ENCODE data around the gene PTPRT. TPM values are rescaled to one million over a fixed set of nuclear protein-coding genes. Genes with fewer than 3 reads are reported as not detected.

The PTPRT gene
- total RNA-seq, 1 donor from 2014 or later: not detected

- Mint-ChIP-seq H3K4me1 (ENCODE audit: low read depth) (no peaks in the 10 kb centered on the region), H3K4me3 (ENCODE audit: low read depth) (no peak overlapping the region), H3K9me3 (peaks cover 10% of the 10 kb centered on the region), H3K36me3 (ENCODE audit: low read depth) (no peaks in the 10 kb centered on the region), H3K27ac (no peak overlapping the region), H3K27me3 (ENCODE audit: low read depth) (no peaks in the 10 kb centered on the region)
- intact Hi-C loops (cut with micrococcal nuclease): no loop called here
- no peak for DNase-seq (ENCODE audit: low spot score)
Measured at GRCh38 chr20:42204109-42204660, 985.5 kb downstream of the PTPRT start.

- intact Hi-C loops (cut with micrococcal nuclease): no loop called here
- Mint-ChIP-seq H3K27ac (no peak overlapping the region), H3K27me3 (ENCODE audit: low read depth) (no peaks in the 10 kb centered on the region), H3K36me3 (ENCODE audit: low read depth) (no peaks in the 10 kb centered on the region), H3K4me1 (ENCODE audit: low read depth) (no peaks in the 10 kb centered on the region), H3K4me3 (ENCODE audit: low read depth) (no peak overlapping the region), H3K9me3 (no peaks in the 10 kb centered on the region)
- DNase-seq (ENCODE audit: low spot score): no peak
Measured at GRCh38 chr20:42197599-42197998, 992.1 kb downstream of the PTPRT start.

- intact Hi-C loops (cut with micrococcal nuclease): no loop called here
- Mint-ChIP-seq H3K27me3 (ENCODE audit: low read depth) (no peaks in the 10 kb centered on the region), H3K9me3 (no peaks in the 10 kb centered on the region), H3K27ac (no peak overlapping the region), H3K36me3 (ENCODE audit: low read depth) (no peaks in the 10 kb centered on the region), H3K4me1 (ENCODE audit: low read depth) (no peaks in the 10 kb centered on the region), H3K4me3 (ENCODE audit: low read depth) (no peak overlapping the region)
- DNase-seq (ENCODE audit: low spot score): no peak
Measured at GRCh38 chr20:42193119-42193518, 996.6 kb downstream of the PTPRT start.

- no peak overlapping the region for H3K4me3 Mint-ChIP-seq (ENCODE audit: low read depth)
- intact Hi-C loops (cut with micrococcal nuclease): no loop called here
- no peak overlapping the region for H3K27ac Mint-ChIP-seq
- H3K36me3 Mint-ChIP-seq (ENCODE audit: low read depth): no peaks in the 10 kb centered on the region
- no peak for DNase-seq (ENCODE audit: low spot score)
- no peaks in the 10 kb centered on the region for H3K4me1 Mint-ChIP-seq (ENCODE audit: low read depth)
- H3K27me3 Mint-ChIP-seq (ENCODE audit: low read depth): no peaks in the 10 kb centered on the region
- H3K9me3 Mint-ChIP-seq: no peaks in the 10 kb centered on the region
Measured at GRCh38 chr20:42192321-42192720, 997.4 kb downstream of the PTPRT start.

- Mint-ChIP-seq H3K36me3 (ENCODE audit: low read depth) (no peaks in the 10 kb centered on the region), H3K9me3 (peaks cover 4% of the 10 kb centered on the region), H3K4me1 (ENCODE audit: low read depth) (no peaks in the 10 kb centered on the region), H3K27me3 (ENCODE audit: low read depth) (no peaks in the 10 kb centered on the region), H3K27ac (no peak overlapping the region), H3K4me3 (ENCODE audit: low read depth) (no peak overlapping the region)
- DNase-seq (ENCODE audit: low spot score): no peak
- intact Hi-C loops (cut with micrococcal nuclease): no loop called here
Measured at GRCh38 chr20:42191140-42191860, 998.4 kb downstream of the PTPRT start.

GRCh38 chr20:42190084-42190483, 999.6 kb downstream of the PTPRT start:
- Mint-ChIP-seq H3K9me3 (peaks cover 4% of the 10 kb centered on the region), H3K36me3 (ENCODE audit: low read depth) (no peaks in the 10 kb centered on the region), H3K4me1 (ENCODE audit: low read depth) (no peaks in the 10 kb centered on the region), H3K27ac (no peak overlapping the region), H3K27me3 (ENCODE audit: low read depth) (no peaks in the 10 kb centered on the region), H3K4me3 (ENCODE audit: low read depth) (no peak overlapping the region)
- intact Hi-C loops (cut with micrococcal nuclease): no loop called here
- no peak for DNase-seq (ENCODE audit: low spot score)

GRCh38 chr20:42186337-42186736, 1003.4 kb downstream of the PTPRT start:
- Mint-ChIP-seq H3K36me3 (ENCODE audit: low read depth) (no peaks in the 10 kb centered on the region), H3K4me3 (ENCODE audit: low read depth) (no peak overlapping the region), H3K27me3 (ENCODE audit: low read depth) (no peaks in the 10 kb centered on the region), H3K27ac (no peak overlapping the region), H3K4me1 (ENCODE audit: low read depth) (no peaks in the 10 kb centered on the region), H3K9me3 (peaks cover 11% of the 10 kb centered on the region)
- intact Hi-C loops (cut with micrococcal nuclease): no loop called here
- no peak for DNase-seq (ENCODE audit: low spot score)

GRCh38 chr20:42183147-42183546, 1006.6 kb downstream of the PTPRT start:
- H3K4me3 Mint-ChIP-seq (ENCODE audit: low read depth): no peak overlapping the region
- H3K9me3 Mint-ChIP-seq: peaks cover 11% of the 10 kb centered on the region
- intact Hi-C loops (cut with micrococcal nuclease): no loop called here
- H3K27ac Mint-ChIP-seq: no peak overlapping the region
- H3K4me1 Mint-ChIP-seq (ENCODE audit: low read depth): no peaks in the 10 kb centered on the region
- no peak for DNase-seq (ENCODE audit: low spot score)
- H3K36me3 Mint-ChIP-seq (ENCODE audit: low read depth): no peaks in the 10 kb centered on the region
- no peaks in the 10 kb centered on the region for H3K27me3 Mint-ChIP-seq (ENCODE audit: low read depth)

- Mint-ChIP-seq H3K27me3 (ENCODE audit: low read depth) (no peaks in the 10 kb centered on the region), H3K4me3 (ENCODE audit: low read depth) (no peak overlapping the region), H3K27ac (no peak overlapping the region), H3K9me3 (peaks cover 7% of the 10 kb centered on the region), H3K36me3 (ENCODE audit: low read depth) (no peaks in the 10 kb centered on the region), H3K4me1 (ENCODE audit: low read depth) (no peaks in the 10 kb centered on the region)
- DNase-seq (ENCODE audit: low spot score): no peak
- intact Hi-C loops (cut with micrococcal nuclease): no loop called here
Measured at GRCh38 chr20:42181064-42181463, 1008.6 kb downstream of the PTPRT start.

- Mint-ChIP-seq H3K4me1 (ENCODE audit: low read depth) (no peaks in the 10 kb centered on the region), H3K4me3 (ENCODE audit: low read depth) (no peak overlapping the region), H3K27ac (no peak overlapping the region), H3K36me3 (ENCODE audit: low read depth) (no peaks in the 10 kb centered on the region), H3K27me3 (ENCODE audit: low read depth) (no peaks in the 10 kb centered on the region), H3K9me3 (peaks cover 7% of the 10 kb centered on the region)
- intact Hi-C loops (cut with micrococcal nuclease): no loop called here
- DNase-seq (ENCODE audit: low spot score): no peak
Measured at GRCh38 chr20:42179768-42180167, 1009.9 kb downstream of the PTPRT start.

GRCh38 chr20:42173440-42173839, 1016.3 kb downstream of the PTPRT start:
- Mint-ChIP-seq H3K4me3 (ENCODE audit: low read depth) (no peak overlapping the region), H3K27ac (no peak overlapping the region), H3K9me3 (no peaks in the 10 kb centered on the region), H3K27me3 (ENCODE audit: low read depth) (no peaks in the 10 kb centered on the region), H3K4me1 (ENCODE audit: low read depth) (no peaks in the 10 kb centered on the region), H3K36me3 (ENCODE audit: low read depth) (no peaks in the 10 kb centered on the region)
- DNase-seq (ENCODE audit: low spot score): no peak
- intact Hi-C loops (cut with micrococcal nuclease): no loop called here

- intact Hi-C loops (cut with micrococcal nuclease): no loop called here
- Mint-ChIP-seq H3K9me3 (peaks cover 3% of the 10 kb centered on the region), H3K4me3 (ENCODE audit: low read depth) (no peak overlapping the region), H3K4me1 (ENCODE audit: low read depth) (no peaks in the 10 kb centered on the region), H3K27ac (no peak overlapping the region), H3K36me3 (ENCODE audit: low read depth) (no peaks in the 10 kb centered on the region), H3K27me3 (ENCODE audit: low read depth) (no peaks in the 10 kb centered on the region)
- no peak for DNase-seq (ENCODE audit: low spot score)
Measured at GRCh38 chr20:42164121-42164890, 1025.4 kb downstream of the PTPRT start.

GRCh38 chr20:42161228-42161829, 1028.4 kb downstream of the PTPRT start:
- intact Hi-C loops (cut with micrococcal nuclease): no loop called here
- DNase-seq (ENCODE audit: low spot score): no peak

More at GRCh38 chr20:42161228-42161829, 1028.4 kb downstream of the PTPRT start:
- Mint-ChIP-seq H3K4me1 (ENCODE audit: low read depth) (no peaks in the 10 kb centered on the region), H3K9me3 (peaks cover 3% of the 10 kb centered on the region), H3K27me3 (ENCODE audit: low read depth) (no peaks in the 10 kb centered on the region), H3K36me3 (ENCODE audit: low read depth) (no peaks in the 10 kb centered on the region), H3K4me3 (ENCODE audit: low read depth) (no peak overlapping the region), H3K27ac (no peak overlapping the region)
